ENCODE measurements around the gene DPP9.
A peak's percentile ranks its signal among the peaks of the same experiment; 100 is the strongest.

Gene DPP9

GRCh38 chr19:4638828-4639530, 84.7 kb downstream of the DPP9 start, which contains the start of gene TNFAIP8L1:
TSS of gene TNFAIP8L1 (plus strand) at chr19:4639516. CDS start at chr19:4651870, 12,354 bp downstream.
- no peaks in the 10 kb centered on the region for H3K9me3 ChIP-seq (ENCODE audit: control insufficient read depth, insufficient read depth, low read length)
- peak within 1 kb of the TSS; percentile 79 for H3K9ac ChIP-seq (ENCODE audit: low read depth, low read length)
- peaks cover 7% of the 10 kb centered on the region; the same call in 1 of the 2 replicates for H3K4me1 ChIP-seq (ENCODE audit: insufficient read depth, low read length)
- H3K36me3 ChIP-seq (ENCODE audit: insufficient read depth, low read length), result no peaks in the 10 kb centered on the region

- H3K4me1 ChIP-seq (ENCODE audit: insufficient read depth, low read length), result peaks cover 13% of the 10 kb centered on the region; the same call in 1 of the 2 replicates
- no peak overlapping the region; the same call in 1 of the 2 replicates for H3K9ac ChIP-seq (ENCODE audit: low read depth, low read length)
These were observed 85.3 kb downstream of the DPP9 start for GRCh38 chr19:4638317-4638716.

GRCh38 chr19:4636761-4637160, 86.9 kb downstream of the DPP9 start:
- H3K9me3 ChIP-seq (ENCODE audit: control insufficient read depth, insufficient read depth, low read length), result no peaks in the 10 kb centered on the region
- no peak overlapping the region for H3K9ac ChIP-seq (ENCODE audit: low read depth, low read length)
- H3K4me1 ChIP-seq (ENCODE audit: insufficient read depth, low read length), result peaks cover 13% of the 10 kb centered on the region; the same call in 1 of the 2 replicates

More at GRCh38 chr19:4638317-4638716, 85.3 kb downstream of the DPP9 start:
- H3K9me3 ChIP-seq (ENCODE audit: control insufficient read depth, insufficient read depth, low read length), result no peaks in the 10 kb centered on the region
- no peaks in the 10 kb centered on the region for H3K36me3 ChIP-seq (ENCODE audit: insufficient read depth, low read length)

GRCh38 chr19:4636151-4636717, 87.4 kb downstream of the DPP9 start:
- H3K9me3 ChIP-seq (ENCODE audit: control insufficient read depth, insufficient read depth, low read length), result no peaks in the 10 kb centered on the region
- H3K4me1 ChIP-seq (ENCODE audit: insufficient read depth, low read length), result peaks cover 13% of the 10 kb centered on the region; the same call in 1 of the 2 replicates
- H3K36me3 ChIP-seq (ENCODE audit: insufficient read depth, low read length), result no peaks in the 10 kb centered on the region
- H3K9ac ChIP-seq (ENCODE audit: low read depth, low read length), result peak overlapping the region; percentile 52

More at GRCh38 chr19:4636761-4637160, 86.9 kb downstream of the DPP9 start:
- no peaks in the 10 kb centered on the region for H3K36me3 ChIP-seq (ENCODE audit: insufficient read depth, low read length)

DNA sequence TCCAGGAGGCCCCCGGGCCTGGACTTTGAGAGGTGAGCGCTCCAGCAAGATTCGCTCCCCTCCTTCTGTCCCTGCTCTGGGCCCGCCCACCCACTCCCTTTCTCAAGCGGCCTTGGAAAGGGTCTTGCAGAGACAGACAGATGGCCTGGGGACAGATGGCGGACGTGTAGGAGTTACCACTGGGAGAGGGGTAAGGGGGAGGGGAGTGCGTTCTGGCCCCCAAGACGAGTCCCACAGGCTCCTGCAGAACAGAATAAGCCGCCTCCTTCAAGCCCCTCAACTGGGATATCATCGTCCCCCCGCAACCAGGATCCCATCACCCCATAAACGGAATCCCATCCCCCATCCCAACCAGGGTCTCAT, 87.9 kb downstream of the DPP9 start:
- peaks cover 13% of the 10 kb centered on the region; the same call in 1 of the 2 replicates for H3K4me1 ChIP-seq (ENCODE audit: insufficient read depth, low read length)

GRCh38 chr19:4633140-4633967, 90.3 kb downstream of the DPP9 start:
- Histone ChIP-seq H3K9ac (ENCODE audit: low read depth, low read length) (no peak overlapping the region), H3K4me1 (ENCODE audit: insufficient read depth, low read length) (peaks cover 10% of the 10 kb centered on the region; the same call in 1 of the 2 replicates)

More for the DNA sequence above, 87.9 kb downstream of the DPP9 start:
- Histone ChIP-seq H3K9ac (ENCODE audit: low read depth, low read length) (peak overlapping the region; percentile 52), H3K36me3 (ENCODE audit: insufficient read depth, low read length) (no peaks in the 10 kb centered on the region), H3K9me3 (ENCODE audit: control insufficient read depth, insufficient read depth, low read length) (no peaks in the 10 kb centered on the region)

More at GRCh38 chr19:4633140-4633967, 90.3 kb downstream of the DPP9 start:
- Histone ChIP-seq H3K36me3 (ENCODE audit: insufficient read depth, low read length) (no peaks in the 10 kb centered on the region), H3K9me3 (ENCODE audit: control insufficient read depth, insufficient read depth, low read length) (no peaks in the 10 kb centered on the region)
